Measurements from ENCODE around the gene SIVA1.

The SIVA1 gene

DNA sequence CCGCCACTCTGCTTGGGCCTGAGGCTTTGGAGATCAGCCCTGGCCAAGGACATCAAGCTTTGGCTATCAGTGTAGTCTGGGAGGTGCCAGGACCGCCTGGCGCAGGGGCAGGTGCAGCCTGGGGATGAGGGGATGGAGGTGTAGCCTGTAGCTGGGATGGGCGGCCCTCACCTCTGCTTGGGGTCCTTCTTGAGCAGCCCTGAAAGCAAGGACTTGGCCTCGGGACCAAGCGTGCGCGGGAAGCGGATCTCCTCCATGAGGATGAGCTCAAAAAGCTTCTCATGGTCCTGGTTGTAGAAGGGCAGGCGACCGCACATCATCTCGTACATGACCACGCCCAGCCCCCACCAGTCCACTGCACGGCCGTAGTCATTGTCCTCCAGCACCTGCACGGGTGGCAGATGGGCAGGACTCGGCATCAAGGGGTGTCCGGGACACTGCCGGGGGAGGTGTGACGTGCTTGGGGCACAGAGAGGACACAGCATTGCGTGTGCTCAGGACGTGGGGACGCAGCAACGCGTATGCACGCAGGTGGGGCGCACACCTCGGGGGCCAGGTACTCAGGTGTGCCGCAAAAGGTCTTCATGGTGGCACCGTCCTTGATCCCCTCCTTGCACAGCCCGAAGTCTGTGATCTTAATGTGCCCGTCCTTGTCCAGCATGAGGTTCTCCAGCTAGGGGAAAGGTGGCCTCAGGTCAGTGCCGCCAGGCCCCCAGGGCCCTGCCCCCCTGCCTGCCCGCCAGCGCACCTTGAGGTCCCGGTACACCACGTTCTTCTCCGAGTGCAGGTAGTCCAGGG, 20.0 kb downstream of the SIVA1 start:
- no peak for DNase-seq

DNA sequence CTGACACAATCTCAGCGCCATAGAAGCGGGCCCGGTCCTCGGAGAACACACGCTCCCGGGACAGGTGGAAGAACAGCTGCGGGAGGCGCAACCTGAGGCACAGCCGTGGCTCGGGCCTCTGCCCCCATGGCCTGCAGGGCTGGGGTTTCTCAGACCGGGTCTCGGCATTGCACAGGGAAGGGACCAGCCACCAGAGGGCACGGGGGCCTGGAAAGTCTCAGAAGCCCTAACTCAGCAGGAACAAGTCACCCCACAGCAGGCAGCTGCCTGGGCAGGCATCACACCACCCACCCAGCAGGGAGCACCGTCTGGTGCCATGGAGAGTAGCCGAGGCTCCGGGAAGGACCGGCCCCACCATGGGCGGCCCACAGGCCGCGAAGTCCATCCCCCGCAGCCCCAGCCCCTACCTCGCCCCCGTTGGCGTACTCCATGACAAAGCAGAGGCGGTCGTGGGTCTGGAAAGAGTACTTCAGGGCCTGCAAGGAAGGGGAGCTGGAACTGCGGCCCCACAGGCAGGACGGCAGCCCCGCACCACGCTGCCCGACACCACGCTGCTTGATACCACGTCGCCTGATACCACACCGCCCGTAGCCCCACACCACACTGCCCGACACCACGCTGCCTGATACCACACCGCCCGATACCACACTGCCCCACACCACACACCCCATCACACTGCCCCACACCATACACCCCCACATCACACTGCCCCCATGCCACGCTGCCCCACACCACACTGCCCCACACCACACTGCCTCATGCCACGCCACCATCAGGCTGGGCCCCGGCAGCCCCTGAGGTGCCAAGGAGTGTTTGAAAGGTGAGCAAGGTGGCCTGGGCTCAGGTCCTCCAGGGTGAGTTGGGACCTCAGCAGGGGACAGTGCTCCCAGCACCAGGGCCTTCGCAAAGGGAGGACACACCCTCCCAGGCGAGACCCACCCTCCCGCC, 20.8 kb downstream of the SIVA1 start:
- DNase-seq: no peak

DNA sequence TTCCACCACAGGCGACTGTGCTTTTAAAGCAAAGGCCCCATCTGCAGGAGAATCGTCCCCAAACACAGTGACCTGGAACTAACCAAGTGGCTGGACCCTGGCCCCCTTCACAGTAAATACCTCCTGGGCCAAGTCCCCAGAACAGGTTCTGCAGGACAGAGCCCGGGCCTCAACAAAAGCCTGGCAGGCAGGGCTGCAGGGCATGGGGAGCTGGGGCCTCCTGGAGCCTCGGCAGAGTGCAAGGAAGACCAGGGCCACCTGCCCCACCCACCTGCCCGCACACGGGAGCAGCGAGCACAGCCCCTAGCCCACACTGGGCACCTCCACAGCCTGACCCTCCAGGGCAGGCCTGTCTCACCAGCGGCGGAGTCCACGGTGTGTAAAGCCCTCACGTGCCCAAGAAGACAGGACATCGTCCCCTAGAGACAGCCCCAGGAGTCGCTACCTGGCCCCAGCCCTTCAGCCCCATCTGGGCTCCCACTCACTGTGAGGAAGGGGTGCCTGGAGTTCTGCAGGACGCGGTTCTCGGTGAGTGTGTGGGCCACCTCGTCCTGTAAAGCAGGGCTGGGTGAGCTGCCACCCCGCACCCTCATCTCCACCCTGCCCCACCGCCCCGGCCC, 21.6 kb downstream of the SIVA1 start:
- no peak for DNase-seq

DNA sequence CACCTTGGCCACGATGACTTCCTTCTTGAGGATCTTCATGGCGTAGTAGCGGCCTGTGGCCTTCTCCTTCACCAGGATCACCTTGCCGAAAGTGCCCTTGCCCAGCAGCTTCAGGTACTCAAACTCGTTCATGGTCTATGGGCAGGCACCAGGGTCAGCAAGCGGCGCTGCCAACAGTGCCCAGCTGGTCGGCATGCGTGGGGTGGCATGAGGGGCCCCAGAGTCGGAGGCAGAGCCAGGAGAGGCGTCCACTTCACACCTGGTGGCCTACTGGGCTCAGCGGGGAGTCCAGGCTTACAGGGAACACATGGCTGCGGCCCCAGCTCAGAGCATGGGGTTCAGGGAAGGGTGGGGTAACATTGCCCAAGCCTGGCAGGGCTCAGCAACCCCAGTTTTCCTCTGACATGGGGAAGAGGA, 22.1 kb downstream of the SIVA1 start:
- no peak for DNase-seq

DNA sequence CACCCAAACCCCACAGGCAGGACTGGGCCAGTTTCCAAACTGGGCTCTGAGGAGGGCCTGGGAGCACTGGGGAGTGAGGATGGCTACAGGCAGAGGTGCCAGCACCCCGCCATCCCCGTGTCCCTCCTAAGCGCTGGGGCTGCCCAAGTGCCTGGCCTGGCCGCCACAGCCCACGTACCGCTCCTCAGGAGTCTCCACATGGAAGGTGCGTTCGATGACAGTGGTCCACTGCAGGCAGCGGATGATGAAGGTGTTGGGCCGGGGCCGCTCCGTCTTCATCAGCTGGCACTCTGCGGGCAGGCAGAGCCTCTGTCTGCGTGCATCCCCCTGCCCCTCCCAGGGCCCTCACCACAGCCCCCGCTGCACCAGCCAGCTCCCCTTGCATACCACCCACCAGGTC, 23.5 kb downstream of the SIVA1 start:
- DNase-seq: no peak

DNA sequence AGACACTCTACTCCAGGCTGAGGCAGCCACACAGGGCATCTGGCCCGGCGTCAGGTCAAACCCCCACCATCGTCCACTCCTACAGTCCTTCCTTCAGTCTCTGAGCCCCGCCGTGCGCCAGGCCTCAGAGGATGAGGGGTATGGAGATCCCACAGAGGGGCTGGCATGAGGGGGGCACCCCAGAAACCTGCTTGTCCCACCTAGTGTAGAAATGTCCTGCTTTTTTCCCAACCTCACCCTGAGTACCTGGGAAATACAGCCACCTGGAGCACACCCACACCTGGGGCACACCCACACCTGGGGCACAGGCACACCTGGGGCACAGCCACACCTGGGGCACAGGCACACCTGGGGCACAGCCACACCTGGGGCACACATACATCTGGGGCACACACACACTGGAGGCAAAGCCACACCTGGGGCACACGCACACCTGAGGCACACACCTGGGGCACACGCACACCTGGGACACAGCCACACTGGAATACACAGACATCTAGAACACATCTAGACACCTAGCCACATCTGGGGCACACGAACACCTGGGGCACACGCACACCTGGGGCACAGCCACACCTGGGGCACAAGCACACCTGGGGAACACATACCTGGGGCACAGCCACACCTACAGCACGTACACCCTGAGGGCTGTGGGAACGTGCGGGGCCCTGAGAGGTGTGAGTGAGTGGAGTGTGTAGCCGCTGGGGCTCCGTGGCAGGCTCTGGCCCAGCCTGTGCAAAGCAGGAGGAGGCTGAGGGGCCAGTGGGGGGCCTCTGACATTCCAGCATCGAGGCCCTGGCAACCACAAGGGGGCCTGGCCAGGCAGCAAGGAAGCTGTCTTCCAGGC, 24.2 kb downstream of the SIVA1 start:
- DNase-seq: no peak

DNA sequence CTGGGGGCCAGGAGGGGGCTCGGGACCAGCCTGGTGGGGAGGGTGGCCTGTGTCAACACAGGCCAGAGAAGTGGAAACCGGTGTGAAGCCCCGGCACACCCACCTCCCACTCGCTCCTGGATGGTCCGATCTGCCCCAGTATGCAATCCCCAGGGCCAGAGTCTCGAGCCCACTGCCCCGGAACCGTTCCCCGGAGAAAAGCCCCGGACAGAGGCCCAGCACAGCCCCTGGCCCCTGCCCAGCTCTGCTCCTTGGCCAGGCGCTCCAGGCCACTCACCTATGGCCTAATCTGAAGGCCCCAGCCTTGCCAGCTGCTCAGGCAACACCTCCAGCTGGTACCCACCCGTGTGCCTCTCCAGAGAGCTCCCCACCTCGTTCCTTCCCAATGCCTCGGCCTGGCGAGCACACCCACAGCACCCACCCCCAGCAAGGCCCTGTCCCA, 24.9 kb downstream of the SIVA1 start:
- DNase-seq: no peak

DNA sequence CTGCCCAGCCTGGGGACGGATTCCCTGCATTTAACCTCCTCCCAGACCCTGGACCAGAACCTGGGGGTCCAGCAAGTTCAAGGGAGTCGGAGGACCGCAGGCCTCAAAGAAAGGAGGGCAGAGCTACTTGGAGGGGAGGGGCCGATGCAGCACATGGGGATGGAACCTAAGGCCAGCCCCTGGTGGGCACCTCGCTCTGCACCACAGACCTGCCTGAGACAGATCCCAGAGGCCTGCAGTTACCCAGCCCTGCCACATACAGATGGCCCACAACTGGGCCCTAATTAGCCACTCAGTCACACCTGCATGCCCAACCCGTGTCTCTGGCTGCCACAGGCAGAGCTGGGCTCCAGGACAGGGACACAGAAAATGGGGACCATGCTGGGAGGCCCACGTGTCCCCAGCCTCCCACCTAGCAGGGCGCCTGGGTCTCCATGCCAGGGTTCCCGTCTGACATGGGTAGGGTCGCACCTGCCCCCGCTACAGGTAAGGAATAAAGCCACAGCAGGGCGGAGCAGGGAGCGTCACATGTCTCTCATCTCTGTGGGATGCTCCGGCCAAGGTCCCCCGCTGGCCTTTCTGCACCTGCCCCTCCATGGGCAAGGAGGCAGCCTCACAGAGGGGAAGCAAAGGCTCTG, 25.9 kb downstream of the SIVA1 start:
- DNase-seq: no peak

DNA sequence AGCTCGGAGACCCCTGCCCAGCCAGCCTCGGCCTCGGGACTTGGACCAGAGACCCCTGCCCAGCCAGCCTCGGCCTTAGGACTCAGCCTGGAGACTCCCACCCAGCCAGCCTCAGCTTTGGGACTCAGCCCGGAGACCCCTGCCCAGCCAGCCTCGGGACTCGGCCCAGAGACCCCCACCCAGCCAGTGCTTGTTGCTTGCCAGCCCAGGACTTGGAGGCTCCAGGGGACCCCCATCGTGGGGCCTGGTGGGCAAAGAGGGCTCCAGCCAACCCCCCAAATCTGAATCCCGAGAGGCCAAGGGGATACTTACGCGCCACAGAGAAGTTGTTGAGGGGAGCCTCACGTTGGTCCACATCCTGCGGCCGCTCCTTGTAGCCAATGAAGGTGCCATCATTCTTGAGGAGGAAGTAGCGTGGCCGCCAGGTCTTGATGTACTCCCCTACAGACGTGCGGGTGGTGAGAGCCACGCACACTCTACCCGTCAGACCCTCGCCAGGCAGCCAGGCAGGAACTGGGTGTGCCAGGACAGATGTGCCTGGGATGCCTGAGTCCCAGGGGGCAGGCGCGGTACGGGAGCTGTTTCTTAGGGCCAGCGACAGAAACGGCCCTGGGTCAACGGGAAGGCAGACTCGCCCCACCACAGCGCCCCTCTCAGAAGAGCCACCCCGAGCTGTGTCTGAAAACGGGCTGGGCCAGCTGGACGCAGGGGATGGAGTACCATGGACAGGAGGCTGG, 27.0 kb downstream of the SIVA1 start:
- DNase-seq: no peak

DNA sequence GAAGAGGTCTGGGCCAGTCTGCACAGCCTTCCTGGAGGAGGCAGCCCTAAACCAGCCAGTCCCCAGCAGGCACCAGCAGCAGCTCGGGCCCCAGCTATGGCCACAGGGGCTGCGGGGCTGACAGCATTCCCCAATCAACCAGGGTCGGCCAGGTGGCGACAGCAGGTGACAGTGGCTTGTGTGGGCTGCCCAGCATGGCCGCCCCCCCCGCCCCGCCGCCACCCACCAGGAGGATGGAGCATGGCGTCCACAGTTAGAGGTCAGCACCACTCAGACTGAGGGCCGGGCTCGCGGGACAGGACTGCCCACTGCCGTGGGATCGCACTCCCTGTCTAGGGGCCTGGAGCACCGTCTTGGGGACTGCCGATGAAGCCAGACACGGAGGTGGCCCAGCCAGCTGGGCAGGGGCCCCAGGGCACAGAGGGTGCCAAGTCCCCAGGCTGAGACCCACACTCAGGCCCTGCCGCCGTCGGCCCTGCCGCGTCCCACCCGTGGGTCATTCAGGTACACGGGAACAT, 27.6 kb downstream of the SIVA1 start:
- DNase-seq: no peak

DNA sequence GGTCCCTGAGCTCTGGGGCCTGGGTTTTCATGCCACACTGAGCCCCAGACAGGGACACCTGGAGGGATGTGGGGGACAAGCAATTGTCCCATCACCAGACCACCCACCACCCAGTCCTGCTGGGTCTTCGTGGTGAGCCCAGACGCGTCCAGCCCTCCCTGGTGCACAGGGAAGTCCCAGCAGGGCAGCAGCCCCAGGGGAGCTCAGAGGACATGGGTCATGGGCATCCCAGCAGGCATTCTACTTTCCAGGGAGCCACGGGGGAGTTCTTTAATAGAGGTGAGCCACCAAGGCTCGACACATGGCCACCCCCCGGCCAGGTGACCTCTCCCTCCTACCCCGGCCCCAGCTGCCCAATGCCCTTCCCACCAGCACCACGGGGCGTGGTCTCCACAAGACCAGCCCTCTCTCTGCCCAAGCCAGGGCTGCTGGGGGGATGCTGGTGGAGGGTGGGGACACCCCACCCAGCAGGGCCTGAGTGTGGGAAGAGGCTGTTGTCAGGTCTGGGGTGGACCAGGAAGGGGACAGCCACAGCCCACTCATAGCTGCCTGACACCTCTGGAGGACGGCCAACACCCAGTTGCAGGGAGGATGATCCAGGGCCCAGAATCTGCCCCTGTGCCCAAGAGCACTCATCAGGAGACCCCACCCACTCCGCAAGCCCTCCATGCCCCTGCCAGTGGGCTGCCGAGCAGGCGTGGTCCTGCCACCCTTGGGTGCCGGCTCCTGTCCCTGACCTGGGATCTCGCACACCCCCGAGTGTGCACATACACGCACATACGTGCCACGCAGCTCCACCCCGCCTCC, 28.5 kb downstream of the SIVA1 start:
- no peak for DNase-seq

DNA sequence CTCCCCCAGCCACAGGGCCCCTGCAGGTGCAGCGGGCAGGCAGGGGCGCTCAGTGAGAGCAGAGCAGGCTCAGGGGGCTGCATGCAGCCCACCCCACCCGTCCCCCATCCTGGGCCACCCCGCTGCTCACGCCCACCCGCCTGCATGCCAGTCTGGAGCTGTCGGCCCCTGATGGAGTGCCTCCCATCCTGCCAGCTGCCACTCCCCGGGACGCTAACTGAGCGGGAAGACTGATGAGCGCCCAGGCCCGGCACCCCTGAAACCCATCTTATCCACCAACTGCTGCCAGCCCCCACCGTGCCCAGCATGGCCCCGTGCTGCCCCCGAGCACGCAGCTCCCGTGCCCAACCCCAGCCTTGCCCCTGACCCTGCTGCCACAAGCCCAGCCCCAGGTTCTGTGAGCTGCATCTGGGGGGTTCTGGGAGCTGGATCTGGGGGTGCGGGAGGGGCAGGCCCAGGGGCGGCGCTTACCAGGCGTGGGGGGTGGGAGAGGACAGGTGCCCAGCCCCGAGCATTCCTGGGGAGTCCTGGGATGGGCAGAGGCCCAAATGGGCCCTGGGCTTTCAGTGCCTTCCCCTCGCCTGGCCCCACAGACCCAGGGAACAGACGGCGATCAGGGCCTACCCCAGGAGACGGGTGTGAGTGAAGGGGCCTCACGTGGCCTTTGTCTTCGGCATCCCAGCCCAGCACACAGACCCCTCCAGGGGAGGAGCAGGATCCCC, 29.3 kb downstream of the SIVA1 start:
- DNase-seq: no peak

DNA sequence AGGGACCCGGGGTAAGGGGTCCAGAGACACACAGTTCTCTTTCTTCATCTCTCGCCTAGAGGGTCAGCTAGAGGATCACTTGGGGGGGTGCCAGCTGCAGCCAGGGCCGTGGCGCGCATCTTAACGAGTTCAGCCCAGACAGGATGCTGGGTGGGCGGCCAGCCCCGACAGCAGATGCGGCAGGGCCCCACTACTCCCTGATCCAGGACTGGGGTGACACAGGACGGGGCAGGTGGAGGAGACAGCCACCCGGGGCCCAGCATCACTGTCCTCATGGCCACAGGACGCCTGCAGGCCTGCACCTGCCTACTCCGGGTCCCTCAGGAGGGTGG, 29.8 kb downstream of the SIVA1 start:
- DNase-seq: no peak

DNA sequence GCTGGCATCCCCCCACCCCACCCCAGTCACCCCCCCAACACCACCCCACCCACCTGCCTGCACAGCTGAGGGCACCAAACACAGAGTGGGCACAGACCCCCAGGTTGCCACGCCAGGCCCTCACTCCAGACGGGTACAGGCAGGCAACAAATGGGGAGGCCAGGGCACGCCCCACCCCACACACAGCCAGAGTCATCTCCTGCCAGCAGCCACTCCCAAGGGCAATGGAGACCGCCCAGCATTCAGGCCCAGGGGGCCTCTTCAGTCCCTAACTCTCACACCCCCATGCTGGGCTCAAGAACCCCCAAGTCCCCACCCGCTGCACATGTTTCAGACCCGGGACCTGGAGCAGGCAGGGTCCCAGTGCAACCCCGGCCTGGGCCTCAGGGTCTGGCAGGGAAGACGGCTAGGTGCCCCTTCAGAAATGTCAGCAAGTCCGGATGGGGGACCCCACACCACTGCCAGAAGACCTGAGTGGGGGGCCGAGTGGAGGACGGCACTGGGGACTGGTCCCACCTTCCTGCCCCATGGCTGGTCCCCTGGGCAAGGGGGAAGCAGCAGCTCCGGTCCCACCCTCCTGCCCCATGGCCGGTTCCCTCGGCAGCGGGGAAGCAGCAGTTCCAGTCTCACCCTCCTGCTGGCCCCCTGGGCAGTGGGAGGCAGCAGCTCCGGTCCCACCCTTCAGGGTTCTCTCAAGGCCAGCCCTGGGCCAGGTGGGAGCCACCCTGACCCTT, 30.7 kb downstream of the SIVA1 start:
- no peak for DNase-seq

DNA sequence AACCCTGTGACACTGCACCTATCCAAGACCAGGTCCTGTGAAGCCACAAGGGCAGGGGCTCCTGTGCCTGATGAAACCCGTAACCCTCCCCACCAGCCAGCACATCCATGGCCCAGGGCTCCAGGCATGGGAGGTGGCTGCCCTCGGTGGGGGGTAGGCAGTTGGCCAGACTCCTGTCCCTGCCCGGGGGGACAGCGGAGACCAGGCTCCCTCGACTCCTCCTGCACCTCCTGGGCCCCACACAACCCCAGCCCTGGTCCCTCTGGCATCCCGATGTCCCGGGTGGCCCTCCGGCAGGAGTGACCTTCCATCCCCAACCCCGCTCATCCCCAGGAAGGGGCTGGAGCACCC, 31.2 kb downstream of the SIVA1 start:
- DNase-seq: no peak

DNA sequence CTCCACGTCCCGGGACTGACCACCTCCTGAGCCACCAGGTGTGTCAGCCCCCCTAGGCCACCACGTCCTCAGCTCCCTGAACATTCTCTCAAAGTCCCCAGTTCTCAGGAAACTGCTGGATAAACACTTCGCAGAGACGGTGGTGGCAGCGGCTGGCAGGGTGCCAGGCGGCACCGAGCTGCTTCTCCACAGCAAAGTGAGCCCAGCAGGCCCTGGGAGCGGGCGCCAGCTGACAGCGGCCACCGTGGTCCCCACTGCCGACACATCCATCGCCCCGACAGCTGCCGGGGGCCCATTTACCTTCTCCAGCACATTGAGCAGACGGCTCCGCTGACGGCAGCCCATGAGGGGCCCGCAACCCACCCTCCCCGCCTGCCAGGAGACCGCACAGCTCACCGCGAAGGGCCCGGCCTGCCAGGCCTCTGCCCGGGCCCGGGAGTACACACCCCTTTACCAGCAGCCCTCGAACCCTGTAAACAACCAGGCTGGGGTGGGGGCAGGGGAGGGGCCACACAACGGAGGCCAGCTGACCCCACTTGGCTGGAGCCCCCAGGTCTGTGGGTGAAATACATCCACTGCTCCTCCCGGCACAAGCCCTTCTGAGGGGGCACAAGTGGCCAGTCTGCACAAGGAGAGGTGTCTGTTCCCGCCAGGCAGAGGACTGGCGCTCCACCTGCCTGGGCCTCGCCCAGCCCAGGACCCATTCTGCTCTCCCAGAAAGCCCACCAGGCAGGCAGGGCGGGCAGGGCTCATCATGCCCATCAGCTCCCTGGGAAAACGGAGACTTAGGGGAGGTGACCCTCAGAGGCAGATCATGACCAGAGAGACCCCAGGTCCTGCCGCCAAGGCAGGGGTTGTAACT, 32.1 kb downstream of the SIVA1 start:
- no peak for DNase-seq

DNA sequence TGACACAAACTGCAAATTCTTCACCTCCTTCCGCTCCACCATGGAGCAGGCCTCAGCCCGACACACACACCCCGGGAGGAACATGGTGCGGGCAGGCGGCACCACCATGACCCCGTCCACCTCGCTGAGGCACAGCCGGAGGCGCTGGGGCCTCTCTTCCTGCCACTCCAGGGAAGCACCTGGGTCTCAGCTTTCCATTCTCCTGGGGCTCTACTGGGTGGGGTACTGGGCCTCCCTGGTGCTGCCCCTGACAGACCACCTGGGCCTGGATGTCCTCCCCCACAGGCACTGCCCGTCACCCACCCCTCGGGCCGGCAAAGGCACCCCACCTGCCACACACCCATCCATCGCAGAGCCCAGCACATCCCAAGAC, 32.7 kb downstream of the SIVA1 start:
- DNase-seq: no peak

DNA sequence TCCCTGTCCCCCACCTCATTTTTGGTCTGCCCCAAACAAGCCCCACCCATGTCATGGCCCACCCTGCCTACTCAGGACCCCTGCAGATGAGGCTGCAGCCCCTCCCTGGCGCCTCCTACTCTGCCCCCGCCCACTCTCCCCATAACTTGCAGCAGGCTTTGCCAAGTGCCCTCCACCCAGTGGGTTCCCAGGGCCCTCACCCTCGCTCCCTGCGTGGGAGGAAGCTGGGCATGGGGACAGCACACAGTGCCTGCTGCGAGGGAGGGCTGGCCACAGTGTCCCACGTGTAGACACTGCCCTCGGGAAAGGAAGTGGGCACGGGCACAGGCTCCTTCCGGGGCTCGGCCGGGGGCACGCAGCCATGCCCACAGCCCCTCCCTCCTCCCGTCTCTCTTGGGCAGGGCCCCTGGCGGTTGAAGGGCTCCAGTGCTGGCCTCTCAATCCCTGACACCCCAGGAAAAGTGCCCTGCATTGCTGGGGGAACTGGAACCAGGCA, 33.2 kb downstream of the SIVA1 start:
- DNase-seq: peak in 1 of 2 donors; percentile 24
